GM19035 (cell line): ENCODE results near the gene ZNF618.

Source experiments
- ATAC-seq: cut with Tn5 transposase; IDR thresholded peaks from one replicate; pipeline ENCODE4 v1.9.1; 2021; ENCODE audit not compliant: unreplicated experiment

Gene ZNF618, protein sequence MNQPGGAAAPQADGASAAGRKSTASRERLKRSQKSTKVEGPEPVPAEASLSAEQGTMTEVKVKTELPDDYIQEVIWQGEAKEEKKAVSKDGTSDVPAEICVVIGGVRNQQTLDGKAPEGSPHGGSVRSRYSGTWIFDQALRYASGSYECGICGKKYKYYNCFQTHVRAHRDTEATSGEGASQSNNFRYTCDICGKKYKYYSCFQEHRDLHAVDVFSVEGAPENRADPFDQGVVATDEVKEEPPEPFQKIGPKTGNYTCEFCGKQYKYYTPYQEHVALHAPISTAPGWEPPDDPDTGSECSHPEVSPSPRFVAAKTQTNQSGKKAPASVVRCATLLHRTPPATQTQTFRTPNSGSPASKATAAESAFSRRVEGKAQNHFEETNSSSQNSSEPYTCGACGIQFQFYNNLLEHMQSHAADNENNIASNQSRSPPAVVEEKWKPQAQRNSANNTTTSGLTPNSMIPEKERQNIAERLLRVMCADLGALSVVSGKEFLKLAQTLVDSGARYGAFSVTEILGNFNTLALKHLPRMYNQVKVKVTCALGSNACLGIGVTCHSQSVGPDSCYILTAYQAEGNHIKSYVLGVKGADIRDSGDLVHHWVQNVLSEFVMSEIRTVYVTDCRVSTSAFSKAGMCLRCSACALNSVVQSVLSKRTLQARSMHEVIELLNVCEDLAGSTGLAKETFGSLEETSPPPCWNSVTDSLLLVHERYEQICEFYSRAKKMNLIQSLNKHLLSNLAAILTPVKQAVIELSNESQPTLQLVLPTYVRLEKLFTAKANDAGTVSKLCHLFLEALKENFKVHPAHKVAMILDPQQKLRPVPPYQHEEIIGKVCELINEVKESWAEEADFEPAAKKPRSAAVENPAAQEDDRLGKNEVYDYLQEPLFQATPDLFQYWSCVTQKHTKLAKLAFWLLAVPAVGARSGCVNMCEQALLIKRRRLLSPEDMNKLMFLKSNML

DNA sequence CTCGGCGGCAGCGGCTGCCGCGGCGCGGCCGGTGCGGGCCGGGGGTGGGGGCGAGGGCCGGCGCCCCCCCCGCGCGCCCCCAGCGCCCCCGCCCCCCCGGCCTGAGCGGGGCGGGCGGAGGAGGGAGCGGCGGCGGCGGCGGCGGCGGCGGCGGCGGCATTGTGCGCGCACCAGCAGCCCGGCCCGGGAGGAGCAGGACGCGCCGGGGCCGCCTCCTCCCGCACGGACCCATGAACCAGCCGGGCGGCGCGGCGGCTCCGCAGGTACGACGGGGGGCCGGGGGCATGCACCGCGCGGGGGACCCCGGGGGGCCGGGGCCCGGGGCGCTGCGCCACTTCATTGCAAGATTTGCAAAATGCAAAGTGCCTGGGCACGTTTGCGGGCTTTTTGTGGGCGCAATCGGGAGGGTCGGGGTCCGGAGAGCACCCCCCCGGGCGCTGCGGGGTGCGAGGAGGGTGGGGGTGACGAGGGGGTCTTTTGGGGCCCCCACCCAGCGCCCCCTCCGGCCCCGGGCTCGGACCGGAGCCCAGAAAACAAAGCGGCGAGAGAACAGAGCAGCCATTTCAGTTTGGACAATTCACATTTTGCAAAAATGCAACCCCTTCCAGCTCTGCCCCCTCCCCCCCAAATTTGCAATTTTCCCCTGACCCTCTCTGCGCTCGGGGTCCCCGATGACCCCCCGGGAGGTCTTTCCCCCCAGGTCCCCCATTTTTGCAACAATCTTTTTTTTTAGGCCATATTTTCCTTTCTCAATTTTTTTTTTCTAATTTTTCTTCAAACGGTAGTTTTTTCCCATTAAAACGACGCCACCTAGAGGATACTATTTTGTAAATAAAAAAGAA, at the start of gene ZNF618:
Gene ZNF618 (plus strand): TSS at position 159 of the 842 bp plus-strand sequence. CDS start 72 bp downstream, at position 231.
- peak; percentile 75 for ATAC-seq

DNA sequence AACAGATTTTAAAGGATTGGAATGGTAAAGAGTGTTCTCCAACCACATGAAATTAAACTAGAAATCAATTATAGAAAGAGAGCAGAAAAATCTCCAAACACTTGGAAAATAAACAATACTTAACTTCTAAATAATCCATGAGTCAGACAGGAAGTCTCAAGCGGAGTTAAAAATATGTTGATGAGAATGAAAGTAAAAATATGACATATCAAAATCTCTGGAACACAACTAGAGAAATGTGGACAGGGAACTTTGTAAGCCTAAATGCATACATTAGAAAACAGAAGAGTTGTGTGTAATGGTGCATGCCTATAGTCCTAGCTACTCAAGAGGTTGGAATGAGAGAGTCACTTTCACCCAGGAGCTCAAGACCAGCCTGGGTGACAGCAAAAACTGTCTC, 47.9 kb upstream of the ZNF618 start:
- no peak for ATAC-seq

DNA sequence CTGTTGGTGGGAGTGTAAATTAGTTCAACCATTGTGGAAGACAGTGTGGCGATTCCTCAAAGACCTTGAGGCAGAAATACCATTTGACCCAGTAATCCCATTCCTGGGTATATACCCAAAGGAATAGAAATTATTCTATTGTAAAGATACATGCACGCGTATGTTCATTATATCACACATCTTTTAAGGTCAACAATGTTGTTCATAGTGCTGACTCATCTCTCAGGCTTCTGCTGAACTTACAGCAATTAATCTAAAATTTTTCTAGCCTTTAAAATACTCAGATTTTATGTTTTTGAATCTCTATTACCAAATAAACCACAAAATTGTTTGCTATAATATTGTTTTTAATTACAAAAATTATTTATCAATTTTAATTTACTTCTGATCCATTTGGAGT, 38.8 kb upstream of the ZNF618 start:
- ATAC-seq = no peak

DNA sequence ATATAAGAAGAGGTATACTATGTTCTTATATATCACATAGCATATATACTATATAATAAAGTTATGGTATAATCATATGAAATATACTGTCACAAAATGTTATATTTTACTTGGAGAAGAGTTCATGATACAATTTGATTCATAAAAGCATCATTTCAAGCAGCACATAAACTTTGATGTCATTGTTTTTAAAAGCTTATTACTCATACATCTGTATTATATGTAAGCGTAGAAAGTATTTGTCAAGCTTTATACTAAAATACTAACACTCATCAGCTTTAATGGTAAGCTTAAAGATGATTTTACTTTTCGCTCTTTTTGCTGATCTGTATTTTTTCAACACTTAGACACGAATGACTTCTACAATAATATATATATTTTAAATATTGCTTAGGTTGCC, 34.0 kb upstream of the ZNF618 start:
- ATAC-seq = no peak

DNA sequence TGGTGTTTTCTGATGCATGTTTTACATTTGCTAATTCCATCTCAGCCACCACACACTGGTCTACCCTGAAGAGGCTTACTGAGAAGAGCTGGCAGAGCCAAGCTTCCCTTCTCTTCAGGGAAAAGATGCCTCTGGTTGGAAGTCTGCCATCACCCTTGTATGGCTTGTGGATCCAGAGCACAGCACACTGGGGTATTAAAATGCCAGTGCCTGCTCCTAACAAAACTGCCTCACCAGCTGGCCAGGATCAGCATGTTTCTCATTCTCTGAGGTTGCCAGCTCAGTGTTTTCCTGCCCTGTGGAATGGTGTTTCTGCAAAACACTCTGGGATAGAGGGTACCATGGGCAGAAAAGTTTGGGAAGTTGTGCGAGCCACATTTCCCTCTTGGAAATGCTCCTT, 31.6 kb upstream of the ZNF618 start:
- no peak for ATAC-seq

DNA sequence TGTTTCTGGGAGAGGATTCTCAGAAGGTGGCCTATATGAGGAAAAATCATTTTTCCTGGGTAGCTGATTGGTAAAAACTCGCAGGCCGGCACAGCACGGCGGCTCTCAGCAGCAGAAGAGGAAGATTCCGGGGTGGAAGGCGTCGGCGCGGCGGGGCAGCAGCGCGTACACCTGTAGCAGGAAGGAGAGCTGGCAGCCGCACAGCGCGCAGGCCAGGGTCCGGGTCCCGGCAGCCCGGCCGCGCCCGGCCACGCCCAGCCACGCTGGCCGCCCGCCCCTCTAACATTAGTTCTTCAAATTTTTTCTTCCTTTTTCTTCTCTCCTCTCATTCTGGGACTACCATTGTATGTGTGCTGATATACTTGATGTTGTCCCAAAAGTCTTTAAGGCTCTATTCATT, 24.8 kb upstream of the ZNF618 start:
- no peak for ATAC-seq

DNA sequence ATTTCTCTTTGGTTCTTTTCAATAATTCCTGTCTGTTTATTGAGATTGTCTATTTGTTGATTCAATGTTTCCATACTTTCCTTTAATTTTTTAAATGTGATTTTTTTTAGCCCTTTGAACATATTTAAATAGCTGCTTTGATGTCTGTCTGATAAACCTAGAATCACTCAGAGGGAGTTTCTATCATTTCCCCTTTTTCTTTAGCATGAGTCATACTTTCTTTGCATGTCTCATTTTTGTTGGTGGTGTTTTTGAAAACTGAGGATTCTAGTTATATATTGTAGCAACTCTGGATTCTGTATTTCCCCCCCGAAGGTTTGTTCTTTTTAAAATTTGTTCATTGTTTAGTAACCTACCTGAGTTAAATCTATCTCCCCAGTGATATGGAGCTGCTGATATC, 24.2 kb upstream of the ZNF618 start:
- ATAC-seq = no peak

DNA sequence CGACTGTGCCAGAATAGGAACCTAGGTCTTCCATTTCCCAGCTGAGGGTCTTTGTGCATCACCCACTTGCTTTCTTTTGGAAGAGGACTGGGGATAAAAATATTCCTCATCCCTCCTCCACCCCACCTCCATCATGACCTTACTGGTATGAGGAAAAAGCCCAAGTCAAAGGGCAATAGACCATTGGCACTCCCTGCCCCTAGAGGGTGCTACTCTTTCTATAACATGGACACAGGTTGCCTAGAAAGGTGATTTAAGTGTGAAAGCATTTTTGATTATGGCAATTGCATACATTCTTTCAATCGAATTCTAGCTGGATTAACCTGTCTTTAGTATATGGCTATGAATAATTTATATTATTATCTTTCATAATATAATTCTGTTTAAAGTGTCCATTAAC, 22.8 kb upstream of the ZNF618 start:
- ATAC-seq = no peak

DNA sequence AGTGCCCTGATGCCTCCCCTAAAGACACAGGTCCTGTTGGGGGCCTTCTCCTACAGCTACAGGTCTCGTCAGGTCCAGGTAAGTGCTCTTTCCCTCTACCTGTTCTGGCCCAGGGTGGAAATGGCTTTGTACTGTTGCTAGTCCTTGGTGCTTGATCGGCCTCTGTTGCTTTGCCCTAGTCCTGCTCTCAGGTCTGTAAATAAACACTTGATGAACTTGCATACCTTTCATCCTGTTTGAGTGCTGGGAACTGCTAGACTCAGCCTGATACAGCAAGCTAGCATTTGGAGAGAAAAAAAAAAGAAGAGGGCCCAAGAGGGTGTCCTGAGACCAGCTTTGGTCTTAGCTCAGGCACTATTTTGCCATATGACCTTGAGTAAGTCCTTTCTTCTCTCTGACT, 21.8 kb upstream of the ZNF618 start:
- no peak for ATAC-seq

DNA sequence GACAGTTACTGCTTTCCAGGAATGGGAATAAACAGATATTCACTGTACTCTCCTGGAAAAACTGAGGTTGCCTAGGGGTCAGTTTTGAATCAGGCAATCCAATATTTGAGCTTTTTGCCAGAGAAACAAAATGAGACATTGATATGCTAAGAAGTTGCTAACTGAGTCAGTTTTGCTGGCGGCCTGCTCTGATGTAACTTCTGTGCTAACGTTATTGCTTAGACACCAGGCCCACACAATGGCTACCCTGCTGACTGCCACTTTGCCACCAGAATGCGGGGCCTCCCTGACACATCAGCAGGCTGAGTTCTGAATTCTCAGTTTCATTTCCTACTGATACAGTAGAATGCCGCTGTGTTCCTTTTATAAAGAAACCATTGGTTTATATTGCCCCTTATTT, 18.2 kb upstream of the ZNF618 start:
- no peak for ATAC-seq

DNA sequence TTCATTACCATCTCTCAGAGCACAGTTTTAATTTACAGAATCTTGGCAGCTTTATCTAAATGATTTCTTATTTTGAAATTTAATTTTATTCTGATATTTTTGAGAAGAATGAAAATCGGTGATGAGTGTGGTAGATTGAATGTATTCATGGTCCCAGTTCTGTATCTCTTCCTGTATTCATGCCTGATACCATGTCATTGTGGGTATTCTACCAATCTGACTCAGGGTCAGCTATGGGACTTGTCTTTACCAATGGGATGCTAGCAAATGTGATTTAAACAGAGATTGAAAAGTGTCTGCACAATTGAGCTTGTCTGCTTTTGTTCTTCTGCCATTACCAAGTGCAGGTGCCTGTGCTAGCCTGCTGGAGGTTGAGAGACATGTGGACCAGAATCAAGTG, 17.8 kb upstream of the ZNF618 start:
- ATAC-seq = no peak

DNA sequence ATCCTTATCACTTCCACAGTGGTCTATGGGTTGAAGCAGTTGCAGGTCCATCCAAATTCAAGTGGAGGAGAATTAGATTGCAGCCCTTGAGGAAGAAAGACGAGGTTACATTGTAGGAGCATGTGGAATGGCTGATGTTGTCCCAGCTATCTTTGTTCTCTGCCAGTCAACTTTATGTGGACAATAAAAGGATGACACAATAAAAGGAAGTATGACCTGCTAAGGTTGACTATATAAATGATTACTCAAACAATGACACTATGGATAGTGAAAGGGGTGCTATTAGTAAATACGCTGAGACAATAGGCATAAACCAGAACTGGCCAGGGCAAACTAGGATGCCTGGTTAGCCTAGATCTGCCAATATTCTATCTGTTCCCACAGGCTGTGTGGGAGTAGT, 12.8 kb upstream of the ZNF618 start:
- ATAC-seq = no peak

DNA sequence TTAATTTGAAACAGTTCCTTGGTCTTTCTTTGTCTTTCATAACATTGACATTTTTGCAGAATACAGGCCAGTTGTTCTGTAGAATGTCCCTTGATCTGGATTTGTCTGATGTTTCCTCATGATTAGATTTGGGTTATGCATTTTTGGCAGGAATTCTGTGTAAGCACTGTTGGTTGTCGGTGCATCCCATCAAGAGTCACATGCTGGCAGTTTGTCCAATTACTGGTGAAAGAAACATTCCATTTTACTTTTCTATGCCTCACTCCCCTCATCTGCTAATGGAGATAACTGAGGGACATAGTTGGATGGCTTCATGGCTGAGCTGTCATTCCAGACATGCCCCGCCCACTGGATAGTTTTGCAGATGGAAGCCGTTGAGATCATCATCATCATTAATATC, 7.6 kb upstream of the ZNF618 start:
- no peak for ATAC-seq

DNA sequence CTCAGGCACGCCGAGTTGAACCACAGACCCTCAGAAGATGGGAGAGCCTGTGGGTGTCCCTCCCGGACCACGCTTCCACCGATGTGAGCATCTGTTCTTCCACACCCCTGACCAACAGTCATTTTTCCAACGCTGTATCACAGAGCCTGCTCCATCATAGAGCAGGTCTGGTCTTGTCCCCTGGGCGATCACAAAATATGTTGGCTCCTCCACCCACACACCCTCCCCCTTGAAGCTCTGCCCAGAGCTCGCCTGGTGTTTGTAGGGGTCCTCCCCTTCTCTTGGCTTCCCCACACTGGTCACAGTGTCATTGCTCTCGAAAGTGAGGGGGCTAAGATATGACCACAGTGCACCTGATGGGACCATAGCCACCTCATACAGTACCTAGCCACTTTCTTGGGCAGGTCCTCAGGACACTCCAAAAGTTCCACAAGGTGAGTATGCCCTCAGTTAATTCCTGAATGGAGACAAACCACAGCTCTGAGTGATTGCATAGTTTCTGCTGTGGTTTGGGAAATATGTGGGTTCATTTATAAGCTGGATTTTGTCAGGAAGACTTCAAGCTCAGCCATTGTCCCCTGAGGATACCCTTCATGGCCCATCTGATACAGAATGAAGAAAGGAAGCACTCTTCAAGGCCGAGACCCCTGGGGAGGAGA, 3.5 kb upstream of the ZNF618 start:
- ATAC-seq = no peak

DNA sequence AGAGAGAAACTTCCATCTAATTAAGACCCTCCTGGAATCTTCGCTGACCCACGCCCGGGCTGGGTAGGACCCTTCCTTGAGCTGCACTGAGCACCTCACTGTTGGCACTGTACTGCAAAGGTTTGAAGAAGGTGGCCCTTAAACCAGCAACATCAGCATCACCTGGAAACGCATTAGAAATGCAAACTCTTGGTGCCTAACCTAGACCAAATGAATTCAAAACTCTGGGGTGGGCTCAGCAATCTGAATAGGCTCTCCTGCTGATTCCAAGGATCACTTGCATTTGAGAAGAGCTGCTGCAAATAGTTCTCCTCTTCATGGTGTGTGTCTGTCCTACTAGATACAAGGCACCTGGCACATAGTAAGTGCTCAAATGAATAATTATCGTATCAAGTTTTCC, 2.7 kb upstream of the ZNF618 start:
- no peak for ATAC-seq

DNA sequence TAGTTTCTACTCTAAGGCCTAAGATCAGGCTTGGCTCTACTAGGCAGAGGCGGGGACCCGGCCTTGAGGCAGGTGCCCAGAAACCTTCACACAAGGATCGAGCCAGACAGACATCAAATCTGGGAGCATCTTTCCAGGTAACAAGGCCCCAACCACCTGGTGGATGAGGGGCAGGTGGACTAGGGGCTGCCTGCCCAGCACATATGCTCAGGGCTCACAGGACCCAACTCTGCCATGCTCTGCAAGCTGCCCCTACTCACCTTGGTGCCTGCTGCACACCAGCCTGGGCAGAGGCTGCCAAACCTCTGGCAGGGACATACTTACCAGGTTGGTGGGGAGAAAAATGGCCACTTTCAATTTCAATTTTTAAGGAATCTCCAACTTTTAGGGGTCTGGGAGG, 2.2 kb upstream of the ZNF618 start:
- no peak for ATAC-seq

DNA sequence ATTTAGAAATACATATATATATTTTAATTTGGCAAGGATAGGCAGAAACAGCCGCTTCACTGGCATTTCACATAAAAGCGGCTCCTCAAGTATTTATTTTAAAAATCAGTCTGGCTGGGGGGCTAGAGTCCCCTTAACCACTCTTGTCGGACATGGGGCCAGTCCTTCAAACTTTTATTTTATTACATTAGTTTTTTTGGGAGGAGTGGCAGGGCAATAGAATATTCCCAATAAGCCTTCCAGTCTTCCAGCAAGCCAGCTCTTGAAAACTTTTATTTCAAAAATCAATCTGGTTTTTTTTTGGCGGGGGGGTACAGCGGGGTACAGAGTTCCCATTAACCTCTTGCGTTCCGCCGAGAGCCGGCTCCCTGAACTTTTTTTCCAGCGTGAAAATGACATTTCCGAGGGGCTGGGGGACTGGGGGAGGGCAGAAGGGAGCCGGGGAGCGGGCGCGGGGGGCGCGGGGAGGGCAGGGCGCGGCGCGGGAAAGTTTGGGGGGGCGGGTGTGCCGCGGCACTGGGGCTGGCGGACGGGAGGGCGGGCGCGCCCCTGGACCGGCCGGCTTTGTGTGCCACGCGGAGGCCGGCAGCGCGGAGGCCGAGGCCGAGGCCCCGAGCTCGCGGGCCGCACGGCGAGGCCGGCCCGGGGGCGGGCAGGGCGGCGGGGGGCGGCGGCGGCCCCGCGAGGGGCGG, 504 bp upstream of the ZNF618 start:
- peak; percentile 12 for ATAC-seq

DNA sequence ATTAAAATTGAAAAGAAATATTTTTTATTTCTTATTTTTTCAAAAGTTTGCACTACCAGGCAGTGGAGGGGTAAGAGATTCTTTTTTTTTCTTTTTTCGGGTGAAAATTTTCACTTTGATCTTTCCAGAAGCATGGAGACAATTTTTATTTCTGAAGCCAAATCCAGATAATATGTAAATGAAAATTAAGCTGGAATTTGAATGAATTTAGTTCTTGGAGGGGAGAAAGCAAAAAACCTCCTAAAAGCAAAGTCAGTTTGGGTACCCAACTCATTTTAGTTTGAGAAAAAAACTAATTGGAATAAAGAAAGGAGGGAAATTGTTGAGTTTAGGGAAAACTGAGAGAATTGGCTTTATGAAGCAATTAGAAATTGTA, 872 bp downstream of the ZNF618 start:
- no peak for ATAC-seq

DNA sequence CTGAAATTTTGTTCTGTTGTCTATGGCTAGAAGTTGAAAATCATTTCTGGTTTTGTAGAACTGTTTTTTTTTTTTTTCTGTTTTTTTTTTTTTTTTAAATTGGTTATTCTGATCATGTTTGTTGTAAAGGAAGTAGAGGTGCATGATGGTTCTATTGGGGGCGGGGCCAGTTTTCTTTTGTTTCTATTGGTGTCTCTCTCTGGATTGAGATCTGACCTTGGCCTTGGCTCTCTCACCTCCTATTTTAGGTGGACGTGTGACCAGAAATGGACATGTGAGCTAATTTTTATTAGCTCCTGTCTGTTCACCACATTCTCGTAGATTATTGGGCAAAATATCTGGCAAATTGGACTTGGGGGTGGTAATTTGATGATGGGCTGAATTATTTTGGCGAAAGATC, 3.2 kb downstream of the ZNF618 start:
- ATAC-seq = no peak

DNA sequence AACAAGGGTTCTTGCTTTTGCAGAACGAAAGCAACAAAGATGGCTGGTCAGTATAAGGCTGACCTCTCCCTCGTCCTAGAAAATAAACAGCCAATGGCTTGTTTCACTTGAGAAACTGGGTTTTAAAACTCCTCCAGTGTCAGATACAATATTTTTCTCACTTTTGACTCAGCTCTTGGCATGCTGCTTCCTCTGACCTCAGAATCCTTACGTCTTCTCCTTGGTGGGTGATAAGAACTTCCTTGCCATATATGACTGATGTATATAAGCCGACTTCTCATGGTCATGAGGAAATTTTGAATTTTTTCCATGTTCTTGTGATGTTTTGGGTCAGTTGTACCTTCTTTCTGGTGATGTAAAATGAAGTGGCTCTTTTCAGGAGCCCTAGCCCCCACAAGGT, 3.8 kb downstream of the ZNF618 start:
- no peak for ATAC-seq
